ENCODE results near the gene CLEC3B.
A peak's percentile ranks its signal among the peaks of the same experiment; 100 is the strongest.
"Not testable (repeated sequence)": the region's sequence is repeated elsewhere in the genome, so short reads cannot be mapped to it uniquely, and the experiment has no call there.

Gene CLEC3B

GRCh38 chr3:45035441-45036301 lies 9.6 kb downstream of the CLEC3B start:
- DNase-seq (ENCODE audit: low read depth): peak; percentile 15

DNA sequence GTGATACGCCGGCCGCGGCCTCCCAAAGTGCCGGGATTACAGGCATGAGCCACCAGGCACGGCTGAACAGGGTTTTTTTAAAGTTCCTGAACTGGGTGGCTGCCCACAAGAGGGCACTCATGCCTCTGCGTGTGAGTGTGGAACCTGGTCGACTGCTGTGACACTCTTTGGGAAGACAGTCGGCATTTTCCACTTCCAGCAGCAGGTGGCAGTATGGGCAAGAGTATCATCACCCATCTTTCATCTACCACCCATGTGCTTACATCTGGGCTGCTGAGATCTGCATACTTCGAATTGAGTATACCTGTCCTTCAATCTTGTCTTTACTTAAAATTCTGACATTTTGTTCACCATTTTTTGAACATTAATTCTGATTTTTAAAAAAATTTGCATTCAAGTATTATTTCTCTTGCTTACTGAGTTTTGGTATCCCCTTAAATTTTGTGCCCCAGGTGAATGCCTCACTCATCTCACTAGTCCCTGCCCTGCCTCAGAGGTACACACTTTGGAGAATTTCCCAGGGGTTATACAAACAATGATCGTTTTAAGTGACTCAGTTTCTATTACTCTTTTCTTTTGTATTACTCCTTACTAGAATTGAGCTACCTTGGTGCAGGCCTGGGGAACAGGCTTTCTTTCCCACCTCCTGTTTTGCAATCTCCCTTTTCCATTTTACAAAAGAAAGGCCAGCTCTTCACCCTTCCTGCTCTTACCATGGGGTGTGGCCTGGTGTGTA lies 11.8 kb downstream of the CLEC3B start:
- peak; percentile 88 for DNase-seq (ENCODE audit: low read depth)

- DNase-seq (ENCODE audit: low read depth): no peak
These were observed 15.6 kb downstream of the CLEC3B start for GRCh38 chr3:45041666-45042065.

- DNase-seq (ENCODE audit: low read depth): no peak
These were observed 16.1 kb downstream of the CLEC3B start for GRCh38 chr3:45042162-45042561.

DNA sequence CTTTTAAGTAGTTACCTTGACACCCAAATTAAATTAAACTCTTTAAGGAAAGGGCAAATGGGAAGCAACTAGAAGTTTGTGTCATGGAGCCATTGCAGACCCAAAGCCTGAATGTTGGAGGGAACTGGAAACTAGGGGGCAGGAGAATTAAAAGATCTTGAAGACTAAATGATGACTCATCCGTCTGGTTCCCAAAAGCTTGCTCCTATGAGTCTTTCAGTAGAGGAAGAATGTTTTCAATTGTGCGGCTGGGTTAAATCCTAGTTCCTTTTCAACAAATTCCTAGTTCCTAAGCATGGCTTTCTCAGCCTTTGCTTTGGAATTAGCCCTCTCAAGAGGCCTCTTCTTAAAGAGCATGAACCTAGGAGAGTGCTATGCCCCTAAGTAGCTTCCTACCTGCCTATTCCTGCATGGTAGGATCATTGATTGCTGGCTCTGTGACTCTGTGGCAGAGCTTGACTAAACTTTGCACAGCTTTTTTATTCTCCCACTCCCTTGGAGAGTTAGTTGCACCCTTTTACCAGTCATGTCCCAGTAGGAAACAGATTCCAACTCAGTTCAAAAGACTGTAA lies 17.7 kb downstream of the CLEC3B start:
- DNase-seq (ENCODE audit: low read depth): no peak

DNA sequence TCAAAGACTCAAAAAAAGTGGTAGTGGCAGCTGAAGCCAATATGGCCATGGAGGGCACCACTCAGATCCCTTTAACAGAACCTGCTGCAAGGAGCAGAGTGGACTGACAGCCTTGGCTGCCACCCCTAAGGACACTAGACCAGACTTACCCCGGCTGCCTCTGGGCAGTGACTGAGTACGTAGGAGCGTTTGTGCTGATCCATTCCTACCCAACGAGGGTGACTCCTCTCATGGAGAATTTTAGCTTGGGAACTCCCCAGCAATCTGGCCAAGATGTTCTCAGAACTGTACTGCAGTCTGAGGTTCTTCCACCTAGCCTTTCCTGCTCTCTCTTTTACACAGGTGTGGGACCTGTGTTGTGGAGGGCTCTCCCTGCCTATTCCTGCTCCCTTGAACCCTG lies 22.1 kb downstream of the CLEC3B start:
- no peak for DNase-seq (ENCODE audit: low read depth)

DNA sequence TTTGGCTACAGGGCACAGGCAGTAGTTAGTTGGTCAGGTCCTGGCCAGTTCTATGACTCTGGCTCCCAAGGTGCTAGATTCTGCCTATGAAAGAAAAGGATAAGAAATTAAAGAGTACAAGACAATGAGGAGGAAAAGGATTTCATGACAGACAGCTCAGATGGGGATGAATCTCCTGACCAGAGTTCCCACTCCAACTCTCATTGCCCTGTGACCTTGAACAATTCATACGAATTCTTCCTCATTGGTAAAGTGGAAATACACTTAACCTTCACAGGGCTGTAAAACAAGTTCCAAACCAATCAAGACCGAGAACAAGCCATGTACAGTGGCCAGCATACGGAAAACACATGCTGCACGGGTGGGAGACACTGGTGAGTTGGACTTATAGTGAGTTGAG lies 23.7 kb downstream of the CLEC3B start:
- DNase-seq (ENCODE audit: low read depth): no peak

DNA sequence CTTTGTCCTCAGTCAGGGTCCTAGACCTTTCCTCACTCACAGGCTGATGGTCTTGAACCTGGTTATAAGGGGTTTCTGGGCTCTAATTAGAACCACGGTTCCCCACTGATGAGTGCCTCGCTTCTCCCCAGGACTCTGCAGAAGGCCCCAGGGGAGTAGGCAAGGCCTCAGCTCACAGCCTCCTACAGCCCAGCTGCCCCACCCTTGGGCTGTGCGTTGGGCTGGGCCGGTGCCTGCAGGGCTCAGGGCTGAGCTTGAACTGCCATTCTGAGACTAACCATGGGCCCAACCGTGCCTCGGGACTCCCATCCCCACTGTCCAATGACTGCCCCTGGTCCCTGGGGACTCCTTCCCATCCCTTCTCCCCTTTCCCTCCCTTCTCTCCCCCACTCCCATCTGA lies 25.6 kb downstream of the CLEC3B start:
- no peak for DNase-seq (ENCODE audit: low read depth)

DNA sequence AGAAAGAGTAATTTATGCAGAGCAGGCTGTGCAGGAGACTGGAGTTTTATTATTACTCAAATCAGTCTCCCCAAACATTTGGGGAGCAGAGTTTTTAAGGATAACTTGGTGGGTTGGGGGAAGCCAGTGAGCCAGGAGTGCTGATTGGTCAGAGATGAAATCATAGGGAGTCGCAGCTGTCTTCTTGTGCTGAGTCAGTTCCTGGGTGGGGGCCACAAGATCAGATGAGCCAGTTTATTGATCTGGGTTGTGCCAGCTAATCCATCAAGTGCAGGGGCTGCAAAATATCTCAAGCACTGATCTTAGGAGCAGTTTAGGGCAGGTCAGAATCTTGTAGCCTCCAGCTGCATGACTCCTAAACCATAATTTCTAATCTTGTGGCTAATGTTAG lies 27.7 kb downstream of the CLEC3B start:
- DNase-seq (ENCODE audit: low read depth): not testable (repeated sequence)

GRCh38 chr3:45054196-45054857 lies 28.2 kb downstream of the CLEC3B start:
- DNase-seq (ENCODE audit: low read depth): no peak

DNA sequence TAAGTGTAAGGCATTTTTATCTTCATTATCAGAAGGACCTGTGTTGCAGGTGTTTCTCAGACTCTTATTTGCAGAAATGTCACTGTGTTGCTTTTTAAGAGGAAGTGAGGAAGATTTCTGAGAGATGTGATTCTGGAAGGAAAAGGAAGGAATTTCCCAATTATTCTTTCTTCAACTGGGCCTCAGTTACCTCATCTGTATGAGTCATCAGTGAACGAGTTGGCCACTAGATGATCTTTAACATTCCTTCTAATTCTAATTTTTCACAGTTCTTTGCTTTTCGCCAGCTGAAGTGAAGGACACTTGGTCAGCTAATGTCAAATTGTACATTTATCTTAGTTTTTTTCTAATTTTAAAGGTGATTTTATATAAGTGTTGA lies 28.9 kb downstream of the CLEC3B start:
- DNase-seq (ENCODE audit: low read depth): no peak

DNA sequence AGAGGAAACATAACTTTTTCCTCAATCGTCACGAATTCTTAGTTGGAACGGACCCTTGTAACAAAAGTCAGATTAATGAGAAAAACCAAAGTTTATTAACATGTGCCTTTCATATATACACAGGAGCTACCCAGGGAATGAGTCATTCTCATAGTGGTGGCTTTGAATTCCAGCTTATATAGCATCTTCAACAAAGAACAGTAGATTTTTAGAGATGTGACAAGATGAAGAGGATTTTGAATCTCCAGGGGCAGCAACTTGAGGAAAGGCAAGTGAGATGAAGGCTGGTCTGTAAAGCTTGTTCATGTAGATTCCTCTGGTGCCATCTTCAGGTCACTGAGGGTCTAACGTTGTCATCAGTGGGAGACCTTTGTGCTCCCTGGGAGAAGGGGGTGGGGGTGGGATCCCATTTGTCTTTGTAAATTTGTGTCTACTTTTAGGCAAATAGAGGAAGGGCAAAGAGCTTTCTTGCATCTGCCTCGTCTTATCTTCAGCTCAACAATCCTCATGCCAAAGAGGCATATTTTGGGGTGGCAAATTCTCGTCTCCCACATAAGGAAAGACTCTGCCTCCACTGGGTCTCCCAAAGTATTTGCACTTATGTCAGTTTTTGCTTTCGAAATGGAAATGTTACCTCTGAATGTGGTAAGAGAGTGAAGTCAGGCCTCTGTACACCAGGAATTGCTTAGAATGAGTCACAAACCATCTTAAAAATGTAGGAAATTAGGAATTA lies 29.5 kb downstream of the CLEC3B start:
- DNase-seq (ENCODE audit: low read depth): no peak

GRCh38 chr3:45056608-45057301 lies 30.7 kb downstream of the CLEC3B start:
- DNase-seq (ENCODE audit: low read depth): no peak

DNA sequence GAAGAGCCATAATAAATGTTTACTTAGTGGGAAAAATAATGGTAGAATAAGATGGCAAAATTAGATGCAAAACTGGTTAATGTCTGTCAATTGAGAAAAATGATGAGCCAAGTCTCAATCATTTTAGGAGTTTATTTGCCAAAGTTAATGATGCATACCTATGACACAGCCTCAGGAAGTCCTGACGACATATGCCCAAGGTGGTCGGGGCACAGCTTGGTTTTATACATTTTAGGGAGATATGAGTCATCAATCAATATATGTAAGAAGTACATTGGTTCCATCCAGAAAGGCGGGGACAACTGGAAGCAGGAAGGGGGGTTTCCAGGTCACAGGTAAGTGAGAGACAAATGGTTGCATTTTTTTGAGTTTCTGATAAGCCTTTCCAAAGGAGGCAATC lies 31.5 kb downstream of the CLEC3B start:
- peak; percentile 17 for DNase-seq (ENCODE audit: low read depth)

DNA sequence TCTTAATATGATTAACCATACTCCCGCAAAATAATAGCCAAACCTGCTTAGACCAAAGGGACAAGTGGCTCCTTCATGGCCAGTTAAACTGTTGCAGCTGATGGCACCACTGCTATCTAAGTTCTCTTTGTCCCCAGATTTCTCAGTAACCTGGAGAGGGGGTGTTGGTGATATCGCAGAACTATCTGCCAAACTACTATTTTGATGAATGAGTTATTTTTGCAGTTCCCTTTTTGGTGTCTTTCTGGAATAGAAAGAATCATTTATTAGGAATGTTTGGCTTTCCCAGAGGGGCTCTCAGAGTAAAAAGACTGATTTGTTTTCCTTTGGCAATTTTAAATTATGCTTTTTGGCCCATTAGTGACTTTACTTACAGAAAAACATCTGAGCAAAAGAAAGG lies 33.0 kb downstream of the CLEC3B start:
- DNase-seq (ENCODE audit: low read depth): no peak

DNA sequence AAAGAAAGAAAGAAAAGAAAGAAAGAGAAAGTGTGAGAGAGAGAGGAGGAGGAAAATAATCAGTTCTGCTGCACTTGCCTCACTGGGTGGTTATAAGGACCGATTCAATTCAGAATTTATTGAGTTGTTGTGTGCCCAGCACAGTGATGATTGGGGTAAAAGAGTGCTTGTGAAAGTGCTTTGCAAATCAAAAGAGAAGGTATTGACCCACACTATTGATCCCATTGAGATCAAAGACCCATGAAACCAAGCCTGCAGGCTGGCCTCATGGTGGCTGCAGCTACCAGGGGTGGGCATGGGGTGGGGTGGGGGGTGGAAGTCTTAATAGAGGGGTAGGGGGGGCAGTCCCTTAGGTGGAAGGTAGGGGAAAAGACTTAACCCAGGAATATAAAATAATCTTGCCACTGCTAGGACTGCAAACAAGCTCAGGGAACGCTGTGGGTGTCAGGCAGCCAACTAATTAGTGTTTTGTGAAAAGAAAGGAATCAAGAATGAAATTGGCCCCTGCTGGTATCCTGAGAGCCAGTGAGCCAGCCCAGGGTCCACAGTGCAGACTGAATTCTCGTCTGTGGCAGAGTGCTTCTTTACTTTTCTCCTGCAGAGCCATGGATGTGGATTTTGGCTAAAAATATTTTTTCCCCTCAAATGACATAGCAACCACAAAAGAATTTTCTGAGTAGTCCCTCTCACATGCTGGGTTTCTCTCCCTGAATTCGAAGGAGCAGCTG lies 34.2 kb downstream of the CLEC3B start:
- DNase-seq (ENCODE audit: low read depth): no peak

- no peak for DNase-seq (ENCODE audit: low read depth)
These were observed 36.6 kb downstream of the CLEC3B start for GRCh38 chr3:45062697-45063070.

DNA sequence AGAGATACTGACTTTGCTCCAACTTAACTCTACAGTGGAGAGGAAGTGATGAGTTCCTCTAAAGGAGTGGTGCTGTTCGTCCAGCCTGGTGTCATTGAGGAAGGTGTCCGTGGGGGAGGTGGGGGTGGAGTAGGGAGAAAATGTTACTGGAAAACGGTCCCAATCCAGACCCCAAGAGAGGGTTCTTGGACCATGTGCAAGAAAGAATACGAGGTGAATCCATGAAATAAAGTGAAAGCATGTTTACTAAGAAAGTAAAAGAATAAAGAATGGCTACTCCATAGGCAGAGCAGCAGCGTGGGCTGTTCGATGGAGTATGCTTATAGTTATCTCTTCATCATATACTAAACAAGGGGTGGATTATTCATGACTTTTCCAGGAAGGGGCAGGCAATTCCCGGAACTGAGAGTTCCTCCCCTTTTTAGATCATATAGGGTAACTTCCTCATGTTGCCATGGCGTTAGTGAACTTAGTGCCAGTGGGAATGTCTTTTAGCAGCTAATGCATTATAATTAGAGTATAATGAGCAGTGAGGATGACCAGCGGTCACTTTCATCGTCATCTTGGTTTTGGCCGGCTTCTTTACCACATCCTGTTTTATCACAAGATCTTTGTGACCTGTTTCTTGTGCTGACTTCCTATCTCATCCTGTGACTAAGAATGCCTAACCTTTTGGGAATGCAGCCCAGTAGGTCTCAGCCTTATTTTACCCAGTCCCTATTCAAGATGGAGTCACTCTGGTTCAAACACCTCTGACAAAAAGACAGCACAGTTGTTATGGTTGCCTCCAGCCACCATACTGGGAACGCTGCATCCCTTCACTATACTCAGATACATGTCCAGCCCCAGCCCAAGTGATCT lies 38.6 kb downstream of the CLEC3B start:
- DNase-seq (ENCODE audit: low read depth): peak; percentile 64

DNA sequence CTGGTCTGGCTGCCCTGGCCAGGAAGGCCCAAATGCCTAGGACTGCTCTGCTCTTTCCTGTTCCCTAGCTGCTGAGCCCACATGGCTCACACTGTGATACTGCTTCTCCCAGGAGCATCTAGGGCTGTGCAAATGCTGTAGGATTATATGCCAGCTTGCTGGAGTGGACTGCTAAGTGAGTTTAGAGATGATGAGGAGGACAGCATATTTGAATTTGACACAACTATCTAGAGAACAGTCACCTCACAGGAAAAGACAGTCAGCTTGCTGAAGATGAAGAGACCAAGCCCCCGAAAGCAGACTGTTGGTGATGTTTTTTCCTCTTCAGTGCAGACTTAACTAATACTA lies 39.2 kb downstream of the CLEC3B start:
- no peak for DNase-seq (ENCODE audit: low read depth)

Data from stimulated activated CD4-positive, alpha-beta T cell treated with anti-CD3 and anti-CD28 coated beads, Interleukin-2, amount 100 ng/mL, for 4 hours (primary cell).